ENCODE measurements around the gene PRR9.

The PRR9 gene

GRCh38 chr1:153231363-153231762 lies 14.0 kb downstream of the PRR9 start:
- no peaks in the 10 kb centered on the region for H3K36me3 ChIP-seq (replicated peaks)
- TF ChIP-seq CTCF (IDR thresholded peaks at IDR 0.05; ENCODE audit: low read depth, low read length, missing control alignments), result no peak
- DNase-seq, result no peak
- no peak overlapping the region for H3K4me3 ChIP-seq (ENCODE audit: low read depth, low read length)
- in situ Hi-C loops (cut with HindIII; ENCODE audit: low pct_ligation_motif_present, low sequenced_read_pairs), result no loop called here
- no peak overlapping the region for H3K27ac ChIP-seq
- no peaks in the 10 kb centered on the region for H3K27me3 ChIP-seq (replicated peaks)

- in situ Hi-C loops (cut with HindIII; ENCODE audit: low pct_ligation_motif_present, low sequenced_read_pairs), result no loop called here
- no peaks in the 10 kb centered on the region for H3K27me3 ChIP-seq (replicated peaks)
- no peak overlapping the region for H3K27ac ChIP-seq
- TF ChIP-seq CTCF (IDR thresholded peaks at IDR 0.05; ENCODE audit: low read depth, low read length, missing control alignments), result no peak
- no peaks in the 10 kb centered on the region for H3K36me3 ChIP-seq (replicated peaks)
- no peak for DNase-seq
- no peak overlapping the region for H3K4me3 ChIP-seq (ENCODE audit: low read depth, low read length)
These were observed 14.4 kb downstream of the PRR9 start for GRCh38 chr1:153231785-153232184.

- TF ChIP-seq CTCF (IDR thresholded peaks at IDR 0.05; ENCODE audit: low read depth, low read length, missing control alignments), result no peak
- DNase-seq, result no peak
- H3K27me3 ChIP-seq (replicated peaks), result no peaks in the 10 kb centered on the region
- in situ Hi-C loops (cut with HindIII; ENCODE audit: low pct_ligation_motif_present, low sequenced_read_pairs), result no loop called here
- no peak overlapping the region for H3K4me3 ChIP-seq (ENCODE audit: low read depth, low read length)
- H3K27ac ChIP-seq, result no peak overlapping the region
- no peaks in the 10 kb centered on the region for H3K36me3 ChIP-seq (replicated peaks)
These were observed 15.2 kb downstream of the PRR9 start for GRCh38 chr1:153232553-153232952.

GRCh38 chr1:153233448-153233847 lies 16.1 kb downstream of the PRR9 start:
- TF ChIP-seq CTCF (IDR thresholded peaks at IDR 0.05; ENCODE audit: low read depth, low read length, missing control alignments), result no peak
- no peak overlapping the region for H3K4me3 ChIP-seq (ENCODE audit: low read depth, low read length)
- H3K27ac ChIP-seq, result no peak overlapping the region
- no peaks in the 10 kb centered on the region for H3K36me3 ChIP-seq (replicated peaks)
- no peak for DNase-seq
- in situ Hi-C loops (cut with HindIII; ENCODE audit: low pct_ligation_motif_present, low sequenced_read_pairs), result no loop called here
- H3K27me3 ChIP-seq (replicated peaks), result no peaks in the 10 kb centered on the region

- in situ Hi-C loops (cut with HindIII; ENCODE audit: low pct_ligation_motif_present, low sequenced_read_pairs), result no loop called here
- Histone ChIP-seq H3K36me3 (replicated peaks) (no peaks in the 10 kb centered on the region), H3K27ac (no peak overlapping the region), H3K4me3 (ENCODE audit: low read depth, low read length) (no peak overlapping the region), H3K27me3 (replicated peaks) (no peaks in the 10 kb centered on the region)
- no peak for TF ChIP-seq CTCF (IDR thresholded peaks at IDR 0.05; ENCODE audit: low read depth, low read length, missing control alignments)
- no peak for DNase-seq
These were observed 21.1 kb downstream of the PRR9 start for GRCh38 chr1:153238527-153238926.

- Histone ChIP-seq H3K27me3 (replicated peaks) (no peaks in the 10 kb centered on the region), H3K36me3 (replicated peaks) (no peaks in the 10 kb centered on the region), H3K4me3 (ENCODE audit: low read depth, low read length) (no peak overlapping the region), H3K27ac (no peak overlapping the region)
- in situ Hi-C loops (cut with HindIII; ENCODE audit: low pct_ligation_motif_present, low sequenced_read_pairs), result no loop called here
- DNase-seq, result no peak
- no peak for TF ChIP-seq CTCF (IDR thresholded peaks at IDR 0.05; ENCODE audit: low read depth, low read length, missing control alignments)
These were observed 24.8 kb downstream of the PRR9 start for GRCh38 chr1:153242160-153242559.
